ENCODE measurements around the gene VSNL1. TPM values are rescaled to one million over a fixed set of nuclear protein-coding genes. Genes with fewer than 3 reads are reported as not detected.

The VSNL1 gene
- total and polyA plus RNA-seq, 2 experiments from 2014 or later = 102 to 112 TPM

DNA sequence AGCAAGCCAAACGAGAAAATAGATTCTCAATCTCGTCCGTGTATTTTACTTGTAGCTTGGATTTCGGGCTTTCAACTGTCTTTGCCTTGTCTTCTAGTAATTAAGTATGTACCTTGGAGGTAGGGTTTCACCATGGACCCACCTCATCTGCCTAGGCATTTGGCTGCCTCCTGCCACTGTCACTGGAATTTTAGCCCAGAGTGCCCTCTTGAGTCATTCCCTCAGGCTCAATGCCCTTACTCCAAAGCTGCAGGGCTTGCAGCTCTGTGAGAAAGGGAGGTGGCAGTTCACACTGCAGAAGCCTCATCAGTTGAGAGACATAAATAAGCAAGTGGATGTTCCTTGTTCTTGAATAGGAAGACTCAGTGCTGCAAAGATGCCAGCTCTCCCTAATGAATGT lies 89.6 kb downstream of the VSNL1 start:
- no peak for TF ChIP-seq ZNF114 (CRISPR knock-in tag; IDR thresholded peaks at IDR 0.05)
- TF ChIP-seq EZH2 (IDR thresholded peaks at IDR 0.05; ENCODE audit: low read depth, unreplicated experiment) = no peak
- TF ChIP-seq EZH2phosphoT487 (IDR thresholded peaks at IDR 0.05; ENCODE audit: unreplicated experiment) = no peak
- no peak for TF ChIP-seq ZNF462 (CRISPR knock-in tag; IDR thresholded peaks at IDR 0.05)
- no peak for TF ChIP-seq JUNB (IDR thresholded peaks at IDR 0.05; ENCODE audit: unreplicated experiment)
- TF ChIP-seq CREB1 (CRISPR knock-in tag; IDR thresholded peaks at IDR 0.05; ENCODE audit: low read depth) = no peak
- TF ChIP-seq NANOG (IDR thresholded peaks at IDR 0.05; ENCODE audit: borderline replicate concordance) = no peak
- TF ChIP-seq, protein P1, sequence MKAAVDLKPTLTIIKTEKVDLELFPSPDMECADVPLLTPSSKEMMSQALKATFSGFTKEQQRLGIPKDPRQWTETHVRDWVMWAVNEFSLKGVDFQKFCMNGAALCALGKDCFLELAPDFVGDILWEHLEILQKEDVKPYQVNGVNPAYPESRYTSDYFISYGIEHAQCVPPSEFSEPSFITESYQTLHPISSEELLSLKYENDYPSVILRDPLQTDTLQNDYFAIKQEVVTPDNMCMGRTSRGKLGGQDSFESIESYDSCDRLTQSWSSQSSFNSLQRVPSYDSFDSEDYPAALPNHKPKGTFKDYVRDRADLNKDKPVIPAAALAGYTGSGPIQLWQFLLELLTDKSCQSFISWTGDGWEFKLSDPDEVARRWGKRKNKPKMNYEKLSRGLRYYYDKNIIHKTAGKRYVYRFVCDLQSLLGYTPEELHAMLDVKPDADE (IDR thresholded peaks at IDR 0.05) = no peak
- TF ChIP-seq ZNF331 (CRISPR knock-in tag; IDR thresholded peaks at IDR 0.05; ENCODE audit: low read depth) = no peak
- TF ChIP-seq STAT1 (IDR thresholded peaks at IDR 0.05; ENCODE audit: unreplicated experiment) = no peak
- TF ChIP-seq, protein P2, sequence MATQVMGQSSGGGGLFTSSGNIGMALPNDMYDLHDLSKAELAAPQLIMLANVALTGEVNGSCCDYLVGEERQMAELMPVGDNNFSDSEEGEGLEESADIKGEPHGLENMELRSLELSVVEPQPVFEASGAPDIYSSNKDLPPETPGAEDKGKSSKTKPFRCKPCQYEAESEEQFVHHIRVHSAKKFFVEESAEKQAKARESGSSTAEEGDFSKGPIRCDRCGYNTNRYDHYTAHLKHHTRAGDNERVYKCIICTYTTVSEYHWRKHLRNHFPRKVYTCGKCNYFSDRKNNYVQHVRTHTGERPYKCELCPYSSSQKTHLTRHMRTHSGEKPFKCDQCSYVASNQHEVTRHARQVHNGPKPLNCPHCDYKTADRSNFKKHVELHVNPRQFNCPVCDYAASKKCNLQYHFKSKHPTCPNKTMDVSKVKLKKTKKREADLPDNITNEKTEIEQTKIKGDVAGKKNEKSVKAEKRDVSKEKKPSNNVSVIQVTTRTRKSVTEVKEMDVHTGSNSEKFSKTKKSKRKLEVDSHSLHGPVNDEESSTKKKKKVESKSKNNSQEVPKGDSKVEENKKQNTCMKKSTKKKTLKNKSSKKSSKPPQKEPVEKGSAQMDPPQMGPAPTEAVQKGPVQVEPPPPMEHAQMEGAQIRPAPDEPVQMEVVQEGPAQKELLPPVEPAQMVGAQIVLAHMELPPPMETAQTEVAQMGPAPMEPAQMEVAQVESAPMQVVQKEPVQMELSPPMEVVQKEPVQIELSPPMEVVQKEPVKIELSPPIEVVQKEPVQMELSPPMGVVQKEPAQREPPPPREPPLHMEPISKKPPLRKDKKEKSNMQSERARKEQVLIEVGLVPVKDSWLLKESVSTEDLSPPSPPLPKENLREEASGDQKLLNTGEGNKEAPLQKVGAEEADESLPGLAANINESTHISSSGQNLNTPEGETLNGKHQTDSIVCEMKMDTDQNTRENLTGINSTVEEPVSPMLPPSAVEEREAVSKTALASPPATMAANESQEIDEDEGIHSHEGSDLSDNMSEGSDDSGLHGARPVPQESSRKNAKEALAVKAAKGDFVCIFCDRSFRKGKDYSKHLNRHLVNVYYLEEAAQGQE (IDR thresholded peaks at IDR 0.05; ENCODE audit: unreplicated experiment) = no peak
- no peak for TF ChIP-seq POLR2AphosphoS5 (IDR thresholded peaks at IDR 0.05; ENCODE audit: low read depth)
- no peak for TF ChIP-seq CTCF (conservative IDR thresholded peaks at IDR 0.05; ENCODE audit: low read depth in 2 of 2)
- Histone ChIP-seq H4K20me1 (replicated peaks; ENCODE audit: insufficient read depth) (no peaks in the 10 kb centered on the region), H3K4me1 (ENCODE audit: insufficient read depth) (no peaks in the 10 kb centered on the region), H3K9me2 (ENCODE audit: insufficient read depth) (0 out of 2 replicates have a peak, but pooled peaks cover 7% of the 10 kb centered on the region), H3K36me3 (ENCODE audit: insufficient read depth) (peaks cover 13% of the 10 kb centered on the region), H3K27ac (ENCODE audit: low read depth) (no peak overlapping the region), H3F3A (replicated peaks; ENCODE audit: low read depth) (no peaks in the 10 kb centered on the region), H3K79me2 (replicated peaks; ENCODE audit: insufficient read depth) (peaks cover 4% of the 10 kb centered on the region; the same call in 1 of the 2 replicates), H3K27me3 (ENCODE audit: insufficient read depth) (no peaks in the 10 kb centered on the region), H2AFZ (no peak overlapping the region), H3K4me3 (no peak overlapping the region), H3K4me2 (no peak overlapping the region)
- ATAC-seq (no peak), DNase-seq (ENCODE audit: low spot score) (no peak)
- Mint-ChIP-seq H3K4me1 (peaks cover 12% of the 10 kb centered on the region), H3K9me3 (peaks cover 45% of the 10 kb centered on the region), H3K4me3 (no peak overlapping the region), H3K27me3 (ENCODE audit: insufficient read depth, low read depth, poor library complexity) (peaks cover 8% of the 10 kb centered on the region), H3K27ac (no peak overlapping the region), H3K36me3 (ENCODE audit: low read depth) (peaks cover 79% of the 10 kb centered on the region)

Measured in GM23338 (cell line).